ENCODE measurements around the gene LRRIQ1.

Gene LRRIQ1

GRCh38 chr12:85266356-85266755 is 230.2 kb downstream of the LRRIQ1 start:
- intact Hi-C loops (cut with micrococcal nuclease), result no loop called here
- H3K36me3 Mint-ChIP-seq (ENCODE audit: low read depth), result no peaks in the 10 kb centered on the region
- H3K9me3 Mint-ChIP-seq, result no peaks in the 10 kb centered on the region
- H3K27me3 Mint-ChIP-seq, result peaks cover 3% of the 10 kb centered on the region
- no peak overlapping the region for H3K4me3 Mint-ChIP-seq
- H3K27ac Mint-ChIP-seq, result no peak overlapping the region
- H3K4me1 Mint-ChIP-seq (ENCODE audit: low read depth), result peaks cover 5% of the 10 kb centered on the region

- H3K4me1 Mint-ChIP-seq (ENCODE audit: low read depth), result no peaks in the 10 kb centered on the region
- no peak overlapping the region for H3K27ac Mint-ChIP-seq
- H3K27me3 Mint-ChIP-seq, result peaks cover 55% of the 10 kb centered on the region
- intact Hi-C loops (cut with micrococcal nuclease), result no loop called here
- H3K9me3 Mint-ChIP-seq, result no peaks in the 10 kb centered on the region
- H3K36me3 Mint-ChIP-seq (ENCODE audit: low read depth), result no peaks in the 10 kb centered on the region
- no peak overlapping the region for H3K4me3 Mint-ChIP-seq
These were observed 237.5 kb downstream of the LRRIQ1 start for GRCh38 chr12:85273381-85274314.

- Mint-ChIP-seq H3K4me3 (no peak overlapping the region), H3K4me1 (ENCODE audit: low read depth) (peaks cover 2% of the 10 kb centered on the region), H3K27ac (no peak overlapping the region), H3K27me3 (peaks cover 58% of the 10 kb centered on the region), H3K9me3 (no peaks in the 10 kb centered on the region), H3K36me3 (ENCODE audit: low read depth) (no peaks in the 10 kb centered on the region)
- intact Hi-C loops (cut with micrococcal nuclease), result no loop called here
These were observed 238.1 kb downstream of the LRRIQ1 start for GRCh38 chr12:85274315-85274651.

GRCh38 chr12:85275374-85275773 is 239.2 kb downstream of the LRRIQ1 start:
- H3K4me3 Mint-ChIP-seq, result no peak overlapping the region
- no peak overlapping the region for H3K27ac Mint-ChIP-seq

GRCh38 chr12:85277191-85277590 is 241.0 kb downstream of the LRRIQ1 start:
- no peak overlapping the region for H3K27ac Mint-ChIP-seq
- peaks cover 80% of the 10 kb centered on the region for H3K27me3 Mint-ChIP-seq
- no peaks in the 10 kb centered on the region for H3K36me3 Mint-ChIP-seq (ENCODE audit: low read depth)
- H3K9me3 Mint-ChIP-seq, result no peaks in the 10 kb centered on the region
- intact Hi-C loops (cut with micrococcal nuclease), result no loop called here
- H3K4me3 Mint-ChIP-seq, result no peak overlapping the region
- peaks cover 20% of the 10 kb centered on the region for H3K4me1 Mint-ChIP-seq (ENCODE audit: low read depth)

More at GRCh38 chr12:85275374-85275773, 239.2 kb downstream of the LRRIQ1 start:
- Mint-ChIP-seq H3K9me3 (no peaks in the 10 kb centered on the region), H3K4me1 (ENCODE audit: low read depth) (peaks cover 11% of the 10 kb centered on the region), H3K36me3 (ENCODE audit: low read depth) (no peaks in the 10 kb centered on the region), H3K27me3 (peaks cover 68% of the 10 kb centered on the region)
- intact Hi-C loops (cut with micrococcal nuclease), result no loop called here

GRCh38 chr12:85277900-85278597 is 241.9 kb downstream of the LRRIQ1 start:
- H3K27ac Mint-ChIP-seq, result no peak overlapping the region
- H3K27me3 Mint-ChIP-seq, result peaks cover 74% of the 10 kb centered on the region
- peaks cover 20% of the 10 kb centered on the region for H3K4me1 Mint-ChIP-seq (ENCODE audit: low read depth)
- no peaks in the 10 kb centered on the region for H3K9me3 Mint-ChIP-seq
- H3K4me3 Mint-ChIP-seq, result no peak overlapping the region
- H3K36me3 Mint-ChIP-seq (ENCODE audit: low read depth), result no peaks in the 10 kb centered on the region
- intact Hi-C loops (cut with micrococcal nuclease), result no loop called here

- Mint-ChIP-seq H3K4me3 (no peak overlapping the region), H3K27me3 (peaks cover 71% of the 10 kb centered on the region), H3K27ac (no peak overlapping the region), H3K9me3 (no peaks in the 10 kb centered on the region), H3K4me1 (ENCODE audit: low read depth) (peaks cover 20% of the 10 kb centered on the region), H3K36me3 (ENCODE audit: low read depth) (no peaks in the 10 kb centered on the region)
- intact Hi-C loops (cut with micrococcal nuclease), result no loop called here
These were observed 242.7 kb downstream of the LRRIQ1 start for GRCh38 chr12:85278598-85279448.

GRCh38 chr12:85279449-85280164 is 243.5 kb downstream of the LRRIQ1 start:
- Mint-ChIP-seq H3K27me3 (peaks cover 65% of the 10 kb centered on the region), H3K27ac (no peak overlapping the region), H3K36me3 (ENCODE audit: low read depth) (no peaks in the 10 kb centered on the region), H3K4me3 (no peak overlapping the region), H3K9me3 (no peaks in the 10 kb centered on the region), H3K4me1 (ENCODE audit: low read depth) (peaks cover 20% of the 10 kb centered on the region)
- intact Hi-C loops (cut with micrococcal nuclease), result no loop called here

GRCh38 chr12:85280165-85280983 is 244.2 kb downstream of the LRRIQ1 start, which contains the start of gene ALX1:
ALX1 (plus strand) TSS chr12:85280220; CDS start chr12:85280262, 42 bp downstream.
- H3K9me3 Mint-ChIP-seq, result no peaks in the 10 kb centered on the region
- H3K36me3 Mint-ChIP-seq (ENCODE audit: low read depth), result no peaks in the 10 kb centered on the region
- H3K4me3 Mint-ChIP-seq, result peak within 1 kb of the TSS; percentile 71
- no peak within 1 kb of the TSS for H3K27ac Mint-ChIP-seq
- H3K4me1 Mint-ChIP-seq (ENCODE audit: low read depth), result peaks cover 20% of the 10 kb centered on the region
- H3K27me3 Mint-ChIP-seq, result peaks cover 62% of the 10 kb centered on the region
- intact Hi-C loops (cut with micrococcal nuclease), result no loop called here

- H3K4me1 Mint-ChIP-seq (ENCODE audit: low read depth), result peaks cover 20% of the 10 kb centered on the region
- H3K27me3 Mint-ChIP-seq, result peaks cover 57% of the 10 kb centered on the region
- no peaks in the 10 kb centered on the region for H3K36me3 Mint-ChIP-seq (ENCODE audit: low read depth)
- no peak overlapping the region for H3K27ac Mint-ChIP-seq
- peak overlapping the region; percentile 71 for H3K4me3 Mint-ChIP-seq
- intact Hi-C loops (cut with micrococcal nuclease), result no loop called here
- no peaks in the 10 kb centered on the region for H3K9me3 Mint-ChIP-seq
These were observed 245.0 kb downstream of the LRRIQ1 start for GRCh38 chr12:85280984-85281630.

- peaks cover 52% of the 10 kb centered on the region for H3K27me3 Mint-ChIP-seq
These were observed 245.6 kb downstream of the LRRIQ1 start for GRCh38 chr12:85281636-85282312.

GRCh38 chr12:85283560-85283959 is 247.4 kb downstream of the LRRIQ1 start:
- H3K27me3 Mint-ChIP-seq, result peaks cover 35% of the 10 kb centered on the region
- no peak overlapping the region for H3K27ac Mint-ChIP-seq
- no peak overlapping the region for H3K4me3 Mint-ChIP-seq
- intact Hi-C loops (cut with micrococcal nuclease), result no loop called here
- no peaks in the 10 kb centered on the region for H3K9me3 Mint-ChIP-seq
- no peaks in the 10 kb centered on the region for H3K36me3 Mint-ChIP-seq (ENCODE audit: low read depth)
- peaks cover 20% of the 10 kb centered on the region for H3K4me1 Mint-ChIP-seq (ENCODE audit: low read depth)

More at GRCh38 chr12:85281636-85282312, 245.6 kb downstream of the LRRIQ1 start:
- Mint-ChIP-seq H3K4me1 (ENCODE audit: low read depth) (peaks cover 20% of the 10 kb centered on the region), H3K36me3 (ENCODE audit: low read depth) (no peaks in the 10 kb centered on the region), H3K4me3 (no peak overlapping the region), H3K9me3 (no peaks in the 10 kb centered on the region), H3K27ac (no peak overlapping the region)
- intact Hi-C loops (cut with micrococcal nuclease), result no loop called here

Data from dendritic cell treated with granulocyte-macrophage colony-stimulating factor and Interleukin-4, amounts not matched to agents 40 ng/mL and 50 ng/mL, for 4 days (primary cell).